Astrocyte (in vitro differentiated cells and primary cell): Measurements from ENCODE around the gene TMEM89. TPM values are rescaled to one million over a fixed set of nuclear protein-coding genes. Genes with fewer than 3 reads are reported as not detected.

Source experiments
- DNase-seq: peaks from one replicate; pipeline ENCODE4 v3.0.0-alpha.2; 2010; ENCODE audit warnings: low read depth
- FAIRE-seq: peaks from 2 replicates; lab custom pipeline; 2011; peaks lifted over from hg19 to GRCh38; lab: Jason Lieb, UNC
- H2AFZ ChIP-seq: 2 replicates; pipeline ENCODE4 v1.6.0; 2012; ENCODE audit warnings: low read depth, low read length, inconsistent platforms
- H3K27ac ChIP-seq: 2 replicates; pipeline ENCODE4 v1.5.1; 2011; ENCODE audit warnings: low read depth, low read length, inconsistent platforms
- H3K27me3 ChIP-seq: 2 replicates; pipeline ENCODE4 v1.6.0; 2011; ENCODE audit warnings: low read length, inconsistent platforms; ENCODE audit not compliant: insufficient read depth
- H3K36me3 ChIP-seq: 2 replicates; pipeline ENCODE4 v1.5.1; 2011; ENCODE audit warnings: low read length, inconsistent platforms; ENCODE audit not compliant: insufficient read depth
- H3K4me1 ChIP-seq: 2 replicates; pipeline ENCODE4 v1.5.1; 2011; ENCODE audit warnings: low read length, inconsistent platforms; ENCODE audit not compliant: insufficient read depth
- H3K4me2 ChIP-seq: 2 replicates; pipeline ENCODE4 v1.6.0; 2012; ENCODE audit warnings: low read length, inconsistent platforms
- H3K4me3 ChIP-seq: 2 replicates; pipeline ENCODE4 v1.5.1; 2011; ENCODE audit warnings: low read depth, mild to moderate bottlenecking, low read length, inconsistent platforms; ENCODE audit not compliant: insufficient read depth
- H3K79me2 ChIP-seq: 2 replicates; pipeline ENCODE4 v1.6.0; 2012; ENCODE audit warnings: mild to moderate bottlenecking, low read length, inconsistent platforms; ENCODE audit not compliant: insufficient read depth
- H3K9ac ChIP-seq: 2 replicates; pipeline ENCODE4 v1.6.0; 2012; ENCODE audit warnings: mild to moderate bottlenecking, low read length, inconsistent platforms
- H3K9me3 ChIP-seq: 2 replicates; pipeline ENCODE4 v1.5.1; 2012; ENCODE audit warnings: low read depth, mild to moderate bottlenecking, low read length, inconsistent platforms; ENCODE audit not compliant: insufficient read depth
- H4K20me1 ChIP-seq: 2 replicates; pipeline ENCODE4 v1.6.0; 2012; ENCODE audit warnings: low read length, inconsistent platforms; ENCODE audit not compliant: insufficient read depth
- H3K27ac Mint-ChIP-seq: one replicate; pipeline ENCODE4 v1.8.0; 2021; ENCODE audit warnings: mild to moderate bottlenecking, mixed read lengths; ENCODE audit not compliant: unreplicated experiment
- H3K27me3 Mint-ChIP-seq: one replicate; pipeline ENCODE4 v1.8.0; 2021; ENCODE audit warnings: low read depth, mixed read lengths; ENCODE audit not compliant: unreplicated experiment
- H3K36me3 Mint-ChIP-seq: one replicate; pipeline ENCODE4 v1.8.0; 2021; ENCODE audit warnings: low read depth, mixed read lengths; ENCODE audit not compliant: unreplicated experiment
- H3K4me1 Mint-ChIP-seq: one replicate; pipeline ENCODE4 v1.8.0; 2021; ENCODE audit warnings: low read depth, mixed read lengths; ENCODE audit not compliant: unreplicated experiment
- H3K4me3 Mint-ChIP-seq: one replicate; pipeline ENCODE4 v1.8.0; 2021; ENCODE audit warnings: mild to moderate bottlenecking, moderate library complexity, mixed read lengths; ENCODE audit not compliant: unreplicated experiment
- H3K9me3 Mint-ChIP-seq: one replicate; pipeline ENCODE4 v1.8.0; 2021; ENCODE audit warnings: mild to moderate bottlenecking, mixed read lengths; ENCODE audit not compliant: unreplicated experiment
- CTCF ChIP-seq: IDR thresholded peaks from 2 replicates; pipeline ENCODE4 v1.5.1; 2011; ENCODE audit warnings: low read depth, mild to moderate bottlenecking, inconsistent platforms, low read length, moderate library complexity; ENCODE audit not compliant: insufficient read depth
- EZH2 ChIP-seq: IDR thresholded peaks from 2 replicates; pipeline ENCODE4 v1.6.1; 2012; ENCODE audit warnings: mild to moderate bottlenecking, low read length, inconsistent platforms; ENCODE audit not compliant: insufficient read depth
- total RNA-seq: library from RNA; stranded (reverse); gene quantifications from 2 replicates; pipeline ENCODE4 v1.2.1, GENCODE V29; 2021

The TMEM89 gene
- total RNA-seq, 1 donor from 2014 or later: 0.36 TPM

- peaks cover 12% of the 10 kb centered on the region for H3K9me3 Mint-ChIP-seq
- H2AFZ ChIP-seq: no peak overlapping the region
- H3K9me3 ChIP-seq: no peaks in the 10 kb centered on the region
- H3K36me3 Mint-ChIP-seq: peaks cover 47% of the 10 kb centered on the region
- no peaks in the 10 kb centered on the region for H3K79me2 ChIP-seq
- DNase-seq: no peak
- TF ChIP-seq EZH2: no peak
- TF ChIP-seq CTCF: no peak
- no peaks in the 10 kb centered on the region for H3K4me1 ChIP-seq
- no peak for FAIRE-seq
- no peak overlapping the region for H3K9ac ChIP-seq
- no peaks in the 10 kb centered on the region for H3K27me3 ChIP-seq
- H3K4me2 ChIP-seq: no peak overlapping the region
- no peaks in the 10 kb centered on the region for H3K36me3 ChIP-seq
- peaks cover 10% of the 10 kb centered on the region for H3K27me3 Mint-ChIP-seq
- H3K27ac ChIP-seq: no peak overlapping the region
- H4K20me1 ChIP-seq: peaks cover 3% of the 10 kb centered on the region
- H3K4me3 ChIP-seq: no peak overlapping the region
- no peaks in the 10 kb centered on the region for H3K4me1 Mint-ChIP-seq
- no peak overlapping the region for H3K4me3 Mint-ChIP-seq
- H3K27ac Mint-ChIP-seq: no peak overlapping the region
Observed at GRCh38 chr3:48655063-48655462, 33.5 kb upstream of the TMEM89 start.

- Histone ChIP-seq H3K36me3 (no peaks in the 10 kb centered on the region), H3K9me3 (no peaks in the 10 kb centered on the region), H2AFZ (no peak overlapping the region), H3K79me2 (no peaks in the 10 kb centered on the region), H3K4me1 (no peaks in the 10 kb centered on the region), H3K27ac (no peak overlapping the region), H3K4me2 (no peak overlapping the region), H3K27me3 (no peaks in the 10 kb centered on the region), H3K4me3 (no peak overlapping the region), H3K9ac (no peak overlapping the region), H4K20me1 (peaks cover 3% of the 10 kb centered on the region)
- Mint-ChIP-seq H3K4me3 (no peak overlapping the region), H3K4me1 (no peaks in the 10 kb centered on the region), H3K9me3 (peaks cover 3% of the 10 kb centered on the region), H3K27me3 (peaks cover 10% of the 10 kb centered on the region), H3K36me3 (peaks cover 32% of the 10 kb centered on the region), H3K27ac (no peak overlapping the region)
- DNase-seq: no peak
- TF ChIP-seq CTCF (no peak), EZH2 (no peak)
- no peak for FAIRE-seq
Observed at GRCh38 chr3:48652923-48653715, 31.6 kb upstream of the TMEM89 start.

- no peak for FAIRE-seq
Observed at GRCh38 chr3:48651771-48652170, 30.2 kb upstream of the TMEM89 start.

More at GRCh38 chr3:48651771-48652170, 30.2 kb upstream of the TMEM89 start:
- Mint-ChIP-seq H3K27me3 (peaks cover 10% of the 10 kb centered on the region), H3K27ac (no peak overlapping the region), H3K4me1 (no peaks in the 10 kb centered on the region), H3K4me3 (no peak overlapping the region), H3K9me3 (peaks cover 3% of the 10 kb centered on the region), H3K36me3 (peaks cover 26% of the 10 kb centered on the region)
- no peak overlapping the region for H2AFZ ChIP-seq
- H3K4me2 ChIP-seq: no peak overlapping the region
- no peaks in the 10 kb centered on the region for H3K4me1 ChIP-seq
- no peak for DNase-seq
- H3K36me3 ChIP-seq: no peaks in the 10 kb centered on the region
- peaks cover 3% of the 10 kb centered on the region for H4K20me1 ChIP-seq
- H3K9me3 ChIP-seq: no peaks in the 10 kb centered on the region
- H3K79me2 ChIP-seq: no peaks in the 10 kb centered on the region
- TF ChIP-seq CTCF: no peak
- no peak overlapping the region for H3K9ac ChIP-seq
- no peaks in the 10 kb centered on the region for H3K27me3 ChIP-seq
- no peak overlapping the region for H3K4me3 ChIP-seq
- no peak overlapping the region for H3K27ac ChIP-seq
